HCT116 (cell line): ENCODE results near the gene CD93. TPM values are rescaled to one million over a fixed set of nuclear protein-coding genes. Genes with fewer than 3 reads are reported as not detected.

ENCODE experiments used
- ATAC-seq: fragments of 200-7000 bp; cut with Tn5 transposase; 2 replicates; pipeline ENCODE4 v1.9.1; 2020; ENCODE audit warnings: mild to moderate bottlenecking, moderate library complexity
- BruUV-seq: library from RNA; stranded (reverse); fragments of 400-500 nt; replicated peaks from 2 replicates; lab custom pipeline; 2021; lab: Mats Ljungman, UMichigan
- CTCF ChIA-PET: fragments of 300-600 bp; sonication (Branson Sonifier 250); formaldehyde crosslinking; loops from one replicate; lab custom pipeline; 2021; ENCODE audit warnings: antibody characterized with exemption; lab: Charles Lee
- POLR2A ChIA-PET: fragments of 300-600, 350-600 bp; sonication (Branson Sonifier 250); formaldehyde crosslinking; loops from one replicate; lab custom pipeline; 2021; ENCODE audit warnings: antibody characterized with exemption; lab: Charles Lee
- RAD21 ChIA-PET, 2 experiments: fragments of 300-600 bp; sonication (Branson Sonifier 250); formaldehyde crosslinking; loops; one replicate each; lab custom pipeline; 2023; ENCODE audit warnings: low total read pairs in 2 of 2; ENCODE audit not compliant: uncharacterized antibody in 2 of 2, unreplicated experiment in 2 of 2, low non-redundant PET in 1 of 2; lab: Charles Lee
- DNase-seq: peaks from one replicate; pipeline ENCODE4 v3.0.0-alpha.2; 2010; ENCODE audit warnings: low read depth, low spot score
- H2AFZ ChIP-seq: fragments of 200-600 bp; shearing (Covaris generic), sonication (generic); 2 replicates; pipeline ENCODE4 v1.6.1; 2017; ENCODE audit warnings: low read depth, mixed run types, mixed read lengths, antibody characterized with exemption, low read length; ENCODE audit not compliant: poor library complexity, severe bottlenecking
- H3K27ac ChIP-seq: 2 replicates; pipeline ENCODE4 v1.5.1; 2012; ENCODE audit warnings: low read depth, low read length
- H3K27me3 ChIP-seq: fragments of 200-600 bp; sonication (generic); 2 replicates; pipeline ENCODE4 v1.6.1; 2016; ENCODE audit warnings: mixed run types, low read length, mixed read lengths; ENCODE audit not compliant: insufficient read depth
- H3K36me3 ChIP-seq, 2 experiments: fragments of 200-500 bp in 1 of 2; fragments of 200-600 bp in 1 of 2; sonication (Bioruptor generic) in 1 of 2; sonication (generic) in 1 of 2; 2 replicates each; pipeline versions ENCODE4 v1.5.1 to v1.6.1; 2014 to 2016; ENCODE audit warnings: low read length in 2 of 2, inconsistent platforms in 1 of 2, mixed read lengths in 1 of 2, mixed run types in 1 of 2; ENCODE audit not compliant: insufficient read depth in 2 of 2, control insufficient read depth in 1 of 2
- H3K4me1 ChIP-seq, 2 experiments: fragments of 200-600 bp in 1 of 2; sonication (generic) in 1 of 2; 2 replicates each; pipeline versions ENCODE4 v1.5.1 to v1.6.1; 2012 to 2017; ENCODE audit warnings: low read length in 2 of 2, inconsistent platforms in 1 of 2, mild to moderate bottlenecking in 1 of 2, mixed read lengths in 1 of 2, mixed run types in 1 of 2, moderate library complexity in 1 of 2; ENCODE audit not compliant: insufficient read depth in 2 of 2, control insufficient read depth in 1 of 2
- H3K4me2 ChIP-seq: fragments of 200-600 bp; sonication (generic); 2 replicates; pipeline ENCODE4 v1.6.1; 2017; ENCODE audit warnings: mixed run types, low read length, mixed read lengths
- H3K4me3 ChIP-seq, 2 experiments: fragments of 200-600 bp in 1 of 2; sonication (generic) in 1 of 2; replicated peaks in 1 of 2; 2 replicates each; pipeline ENCODE4 v1.5.1; 2011 to 2016; ENCODE audit warnings: low read length in 2 of 2, control low read depth in 1 of 2, low read depth in 1 of 2, mild to moderate bottlenecking in 1 of 2, mixed read lengths in 1 of 2, mixed run types in 1 of 2
- H3K79me2 ChIP-seq: fragments of 200-600 bp; sonication (generic); 2 replicates; pipeline ENCODE4 v1.6.1; 2017; ENCODE audit warnings: mild to moderate bottlenecking, mixed run types, low read length, moderate library complexity, mixed read lengths; ENCODE audit not compliant: insufficient read depth
- H3K9ac ChIP-seq: fragments of 200-600 bp; sonication (generic); 2 replicates; pipeline ENCODE4 v1.6.1; 2016; ENCODE audit warnings: low read length, mixed read lengths
- H3K9me2 ChIP-seq: fragments of 200-600 bp; sonication (generic), shearing (Covaris generic); 2 replicates; pipeline ENCODE4 v1.6.1; 2017; ENCODE audit warnings: mixed run types, mild to moderate bottlenecking, moderate library complexity; ENCODE audit not compliant: insufficient read depth
- H3K9me3 ChIP-seq, 2 experiments: fragments of 200-500 bp in 1 of 2; fragments of 200-600 bp in 1 of 2; sonication (Bioruptor generic) in 1 of 2; sonication (generic) in 1 of 2; 2 replicates each; pipeline ENCODE4 v1.6.1; 2014 to 2017; ENCODE audit warnings: low read length in 2 of 2, mixed read lengths in 2 of 2, inconsistent platforms in 1 of 2, low read depth in 1 of 2, mild to moderate bottlenecking in 1 of 2, mixed run types in 1 of 2, moderate library complexity in 1 of 2; ENCODE audit not compliant: control insufficient read depth in 1 of 2, insufficient read depth in 1 of 2
- H4K20me1 ChIP-seq: fragments of 200-600 bp; sonication (generic), shearing (Covaris generic); 2 replicates; pipeline ENCODE4 v1.6.1; 2017; ENCODE audit warnings: mixed run types, mild to moderate bottlenecking, moderate library complexity; ENCODE audit not compliant: insufficient read depth
- CBX3 ChIP-seq: IDR thresholded peaks from 2 replicates; pipeline ENCODE4 v1.6.1; 2012; ENCODE audit warnings: low read depth
- CEBPB ChIP-seq: IDR thresholded peaks from 2 replicates; pipeline ENCODE4 v1.6.1; 2012; ENCODE audit warnings: low read depth
- EGR1 ChIP-seq: IDR thresholded peaks from 2 replicates; pipeline ENCODE4 v1.6.1; 2012; ENCODE audit warnings: low read depth
- ELF1 ChIP-seq: IDR thresholded peaks from 2 replicates; pipeline ENCODE4 v1.6.1; 2012; ENCODE audit warnings: low read depth, borderline replicate concordance
- POLR2AphosphoS5 ChIP-seq: IDR thresholded peaks from 2 replicates; pipeline ENCODE4 v1.6.1; 2011; ENCODE audit warnings: mild to moderate bottlenecking, low read depth, low read length, moderate library complexity
- SIN3A ChIP-seq: IDR thresholded peaks from 2 replicates; pipeline ENCODE4 v1.6.1; 2012; ENCODE audit warnings: low read depth
- YY1 ChIP-seq: IDR thresholded peaks from 2 replicates; pipeline ENCODE4 v1.6.1; 2011; ENCODE audit warnings: low read length, low read depth, moderate library complexity, mild to moderate bottlenecking; ENCODE audit not compliant: insufficient replicate concordance; ENCODE audit errors: extremely low read depth
- ZNF274 ChIP-seq: fragments of 200-500 bp; sonication (Bioruptor generic); IDR thresholded peaks from 2 replicates; pipeline ENCODE4 v1.6.1; 2014; ENCODE audit warnings: mild to moderate bottlenecking, low read depth, low read length, inconsistent platforms
- intact Hi-C: fragments of 100-400 bp; cut with micrococcal nuclease; formaldehyde crosslinking; loops from 2 replicates; pipeline ENCODE4 v1.10.0; 2022
- total RNA-seq: library from RNA; stranded (reverse); gene quantifications from one replicate; pipeline ENCODE4 v1.2.1, GENCODE V29; 2021; ENCODE audit not compliant: unreplicated experiment
- TF ChIP-seq, protein P1 (sequence below): IDR thresholded peaks from 2 replicates; pipeline ENCODE4 v1.6.1; 2012; ENCODE audit warnings: low read depth
- TF ChIP-seq, protein P2 (sequence below), 3 experiments: fragments of 200-600 bp in 1 of 3; sonication (generic) in 1 of 3; IDR thresholded peaks in 2 of 3; conservative IDR thresholded peaks in 1 of 3; 2 replicates each; pipeline ENCODE4 v1.5.1; 2012 to 2017; ENCODE audit warnings: low read depth in 2 of 3, low read length in 2 of 3, antibody characterized with exemption in 1 of 3, borderline replicate concordance in 1 of 3, control low read depth in 1 of 3, mild to moderate bottlenecking in 1 of 3, mixed read lengths in 1 of 3, mixed run types in 1 of 3, moderate library complexity in 1 of 3; ENCODE audit not compliant: insufficient read depth in 1 of 3
- TF ChIP-seq, protein P3 (sequence below): IDR thresholded peaks from 2 replicates; pipeline ENCODE4 v1.6.1; 2012
- TF ChIP-seq, protein P4 (sequence below): IDR thresholded peaks from 2 replicates; pipeline ENCODE4 v1.6.1; 2012

CD93 gene
- total RNA-seq, 1 experiment from 2014 or later, result 0.07 TPM

DNA sequence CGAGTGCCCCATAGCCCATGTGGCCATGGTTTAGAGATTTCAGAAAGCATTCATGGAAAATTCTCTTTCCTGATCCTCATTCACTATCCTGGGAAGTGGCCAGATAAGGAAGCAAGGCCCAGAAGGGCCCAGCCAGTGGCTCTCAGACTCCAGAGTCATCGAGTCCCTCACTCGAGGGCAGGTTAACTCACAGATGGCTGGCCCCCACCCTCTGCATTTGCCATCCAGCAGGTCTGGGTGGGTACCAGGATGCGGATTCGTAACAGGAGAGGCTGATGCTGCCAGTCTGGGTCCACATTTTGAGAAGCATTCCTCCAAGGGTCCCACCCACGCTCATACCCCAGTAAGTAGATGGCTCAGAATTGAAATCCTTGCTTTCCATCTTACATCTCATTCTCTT lies 54.8 kb downstream of the CD93 start:
- Histone ChIP-seq H3K9me2 (no peaks in the 10 kb centered on the region), H3K4me2 (no peak overlapping the region), H3K9ac (no peak overlapping the region), H3K4me1 (no peaks in the 10 kb centered on the region), H3K9me3 (no peaks in the 10 kb centered on the region), H3K4me3 (no peak overlapping the region), H4K20me1 (no peaks in the 10 kb centered on the region), H2AFZ (no peak overlapping the region), H3K36me3 (no peaks in the 10 kb centered on the region), H3K27me3 (peaks cover 21% of the 10 kb centered on the region; the same call in 1 of the 2 replicates), H3K27ac (no peak overlapping the region), H3K79me2 (no peaks in the 10 kb centered on the region)
- no peak for ATAC-seq
- ChIA-PET RAD21 (no interaction called here), CTCF (no interaction called here), POLR2A (no interaction called here)
- no peak for TF ChIP-seq EGR1
- TF ChIP-seq, protein P1, sequence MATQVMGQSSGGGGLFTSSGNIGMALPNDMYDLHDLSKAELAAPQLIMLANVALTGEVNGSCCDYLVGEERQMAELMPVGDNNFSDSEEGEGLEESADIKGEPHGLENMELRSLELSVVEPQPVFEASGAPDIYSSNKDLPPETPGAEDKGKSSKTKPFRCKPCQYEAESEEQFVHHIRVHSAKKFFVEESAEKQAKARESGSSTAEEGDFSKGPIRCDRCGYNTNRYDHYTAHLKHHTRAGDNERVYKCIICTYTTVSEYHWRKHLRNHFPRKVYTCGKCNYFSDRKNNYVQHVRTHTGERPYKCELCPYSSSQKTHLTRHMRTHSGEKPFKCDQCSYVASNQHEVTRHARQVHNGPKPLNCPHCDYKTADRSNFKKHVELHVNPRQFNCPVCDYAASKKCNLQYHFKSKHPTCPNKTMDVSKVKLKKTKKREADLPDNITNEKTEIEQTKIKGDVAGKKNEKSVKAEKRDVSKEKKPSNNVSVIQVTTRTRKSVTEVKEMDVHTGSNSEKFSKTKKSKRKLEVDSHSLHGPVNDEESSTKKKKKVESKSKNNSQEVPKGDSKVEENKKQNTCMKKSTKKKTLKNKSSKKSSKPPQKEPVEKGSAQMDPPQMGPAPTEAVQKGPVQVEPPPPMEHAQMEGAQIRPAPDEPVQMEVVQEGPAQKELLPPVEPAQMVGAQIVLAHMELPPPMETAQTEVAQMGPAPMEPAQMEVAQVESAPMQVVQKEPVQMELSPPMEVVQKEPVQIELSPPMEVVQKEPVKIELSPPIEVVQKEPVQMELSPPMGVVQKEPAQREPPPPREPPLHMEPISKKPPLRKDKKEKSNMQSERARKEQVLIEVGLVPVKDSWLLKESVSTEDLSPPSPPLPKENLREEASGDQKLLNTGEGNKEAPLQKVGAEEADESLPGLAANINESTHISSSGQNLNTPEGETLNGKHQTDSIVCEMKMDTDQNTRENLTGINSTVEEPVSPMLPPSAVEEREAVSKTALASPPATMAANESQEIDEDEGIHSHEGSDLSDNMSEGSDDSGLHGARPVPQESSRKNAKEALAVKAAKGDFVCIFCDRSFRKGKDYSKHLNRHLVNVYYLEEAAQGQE, result no peak
- TF ChIP-seq, protein P2, sequence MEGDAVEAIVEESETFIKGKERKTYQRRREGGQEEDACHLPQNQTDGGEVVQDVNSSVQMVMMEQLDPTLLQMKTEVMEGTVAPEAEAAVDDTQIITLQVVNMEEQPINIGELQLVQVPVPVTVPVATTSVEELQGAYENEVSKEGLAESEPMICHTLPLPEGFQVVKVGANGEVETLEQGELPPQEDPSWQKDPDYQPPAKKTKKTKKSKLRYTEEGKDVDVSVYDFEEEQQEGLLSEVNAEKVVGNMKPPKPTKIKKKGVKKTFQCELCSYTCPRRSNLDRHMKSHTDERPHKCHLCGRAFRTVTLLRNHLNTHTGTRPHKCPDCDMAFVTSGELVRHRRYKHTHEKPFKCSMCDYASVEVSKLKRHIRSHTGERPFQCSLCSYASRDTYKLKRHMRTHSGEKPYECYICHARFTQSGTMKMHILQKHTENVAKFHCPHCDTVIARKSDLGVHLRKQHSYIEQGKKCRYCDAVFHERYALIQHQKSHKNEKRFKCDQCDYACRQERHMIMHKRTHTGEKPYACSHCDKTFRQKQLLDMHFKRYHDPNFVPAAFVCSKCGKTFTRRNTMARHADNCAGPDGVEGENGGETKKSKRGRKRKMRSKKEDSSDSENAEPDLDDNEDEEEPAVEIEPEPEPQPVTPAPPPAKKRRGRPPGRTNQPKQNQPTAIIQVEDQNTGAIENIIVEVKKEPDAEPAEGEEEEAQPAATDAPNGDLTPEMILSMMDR (IDR thresholded peaks at IDR 0.05 in 2 of 3, conservative IDR thresholded peaks at IDR 0.05 in 1 of 3; ENCODE audit: borderline replicate concordance in 1 of 3, insufficient read depth in 1 of 3, low read depth in 2 of 3, low read length in 2 of 3), result no peak
- TF ChIP-seq, protein P3, sequence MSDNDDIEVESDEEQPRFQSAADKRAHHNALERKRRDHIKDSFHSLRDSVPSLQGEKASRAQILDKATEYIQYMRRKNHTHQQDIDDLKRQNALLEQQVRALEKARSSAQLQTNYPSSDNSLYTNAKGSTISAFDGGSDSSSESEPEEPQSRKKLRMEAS, result no peak
- TF ChIP-seq YY1, result no peak
- no peak for TF ChIP-seq ZNF274
- no peak for TF ChIP-seq POLR2AphosphoS5
- no peak for TF ChIP-seq SIN3A
- no peak for TF ChIP-seq CEBPB
- no peak for TF ChIP-seq ELF1
- TF ChIP-seq CBX3, result no peak
- TF ChIP-seq, protein P4, sequence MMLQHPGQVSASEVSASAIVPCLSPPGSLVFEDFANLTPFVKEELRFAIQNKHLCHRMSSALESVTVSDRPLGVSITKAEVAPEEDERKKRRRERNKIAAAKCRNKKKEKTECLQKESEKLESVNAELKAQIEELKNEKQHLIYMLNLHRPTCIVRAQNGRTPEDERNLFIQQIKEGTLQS, result no peak
- BruUV-seq, result no TSS peak
- DNase-seq, result no peak
- intact Hi-C loops, result no loop called here

Other genes with a start within 250 kb of the CD93 start
- gene SSTR4, start 51.0 kb downstream of the CD93 start, total RNA-seq, result not detected
- 0.39 TPM for gene THBD, start 36.7 kb downstream of the CD93 start, total RNA-seq